Activated T-helper 2 cell treated with anti-CD3 and anti-CD28 coated beads, Interferon-gamma antibody, Interleukin-2, Interleukin-4, amounts not matched to agents 10 μg/mL and 5 μg/mL and 100 μg/mL, durations not matched to agents 14 hours and 24 hours and 36 hours (primary cell): ENCODE data around the gene RPSA. TPM values are rescaled to one million over a fixed set of nuclear protein-coding genes. Genes with fewer than 3 reads are reported as not detected.
A peak's percentile ranks its signal among the peaks of the same experiment; 100 is the strongest.
"Not testable (repeated sequence)": the region's sequence is repeated elsewhere in the genome, so short reads cannot be mapped to it uniquely, and the experiment has no call there.

Experiments
- DNase-seq: peaks from one replicate; pipeline ENCODE4 v3.0.0; 2021; ENCODE audit warnings: low spot score
- H3K27ac Mint-ChIP-seq: one replicate; pipeline ENCODE4 v1.8.0; 2021; ENCODE audit warnings: mixed read lengths
- H3K27me3 Mint-ChIP-seq: one replicate; pipeline ENCODE4 v1.8.0; 2021; ENCODE audit warnings: low read depth, mixed read lengths
- H3K36me3 Mint-ChIP-seq: one replicate; pipeline ENCODE4 v1.8.0; 2021; ENCODE audit warnings: low read depth, mixed read lengths
- H3K4me1 Mint-ChIP-seq: one replicate; pipeline ENCODE4 v1.8.0; 2021; ENCODE audit warnings: low read depth, mixed read lengths
- H3K4me3 Mint-ChIP-seq: one replicate; pipeline ENCODE4 v1.8.0; 2021; ENCODE audit warnings: low read depth, mild to moderate bottlenecking, moderate library complexity, mixed read lengths
- H3K9me3 Mint-ChIP-seq: one replicate; pipeline ENCODE4 v1.8.0; 2021; ENCODE audit warnings: mixed read lengths
- intact Hi-C: fragments of 100-400 bp; cut with micrococcal nuclease; formaldehyde crosslinking; loops from one replicate; pipeline ENCODE4 v1.15.1; 2023
- total RNA-seq: library from RNA; stranded (reverse); gene quantifications from 2 replicates; pipeline ENCODE4 v1.2.3, GENCODE V29; 2022

The RPSA gene
- total RNA-seq = 2,053 and 2,074 TPM in 2 replicates

GRCh38 chr3:39406368-39407258 lies at the start of gene RPSA:
RPSA (plus strand) TSS chr3:39406720; CDS start chr3:39407654, 934 bp downstream.
- peaks cover 66% of the 10 kb centered on the region for H3K36me3 Mint-ChIP-seq
- intact Hi-C loops = loop anchor here (1.0 to 5.0 kb wide), 3 partner anchors 23 to 1046 kb away; partner anchors contain the start of genes EXOG and SLC25A38
- peaks cover 40% of the 10 kb centered on the region for H3K4me1 Mint-ChIP-seq
- H3K4me3 Mint-ChIP-seq = peak within 1 kb of the TSS; percentile 94
- peak; percentile 98 for DNase-seq
- no peaks in the 10 kb centered on the region for H3K9me3 Mint-ChIP-seq
- H3K27me3 Mint-ChIP-seq = no peaks in the 10 kb centered on the region
- H3K27ac Mint-ChIP-seq = peak within 1 kb of the TSS; percentile 98

GRCh38 chr3:39358333-39358732 lies 48.2 kb upstream of the RPSA start:
- Mint-ChIP-seq H3K4me1 (peaks cover 70% of the 10 kb centered on the region), H3K27me3 (no peaks in the 10 kb centered on the region), H3K9me3 (peaks cover 8% of the 10 kb centered on the region), H3K27ac (peak overlapping the region; percentile 69), H3K36me3 (peaks cover 19% of the 10 kb centered on the region), H3K4me3 (no peak overlapping the region)
- intact Hi-C loops = loop anchor here (1.0 kb wide), 1 partner anchor 33 kb away; no protein-coding TSS in a partner anchor
- no peak for DNase-seq

- Mint-ChIP-seq H3K36me3 (peaks cover 23% of the 10 kb centered on the region), H3K4me1 (peaks cover 73% of the 10 kb centered on the region), H3K27ac (peak overlapping the region; percentile 88), H3K4me3 (peak overlapping the region; percentile 77), H3K9me3 (peaks cover 5% of the 10 kb centered on the region), H3K27me3 (no peaks in the 10 kb centered on the region)
- intact Hi-C loops = loop anchor here (1.0 kb wide), 4 partner anchors 15 to 93 kb away; partner anchors contain the start of gene SLC25A38
- DNase-seq = peak; percentile 75
Observed at GRCh38 chr3:39361252-39361927, 45.1 kb upstream of the RPSA start.

- Mint-ChIP-seq H3K36me3 (peaks cover 23% of the 10 kb centered on the region), H3K4me3 (no peak overlapping the region), H3K27me3 (no peaks in the 10 kb centered on the region), H3K9me3 (peaks cover 5% of the 10 kb centered on the region), H3K27ac (peak overlapping the region; percentile 88), H3K4me1 (peaks cover 70% of the 10 kb centered on the region)
- no peak for DNase-seq
- intact Hi-C loops = no loop called here
Observed at GRCh38 chr3:39362192-39362591, 44.3 kb upstream of the RPSA start.

GRCh38 chr3:39362812-39363211 lies 43.7 kb upstream of the RPSA start:
- H3K36me3 Mint-ChIP-seq = peaks cover 23% of the 10 kb centered on the region
- no peaks in the 10 kb centered on the region for H3K27me3 Mint-ChIP-seq
- DNase-seq = no peak
- H3K9me3 Mint-ChIP-seq = peaks cover 5% of the 10 kb centered on the region
- intact Hi-C loops = no loop called here
- peaks cover 64% of the 10 kb centered on the region for H3K4me1 Mint-ChIP-seq
- peak overlapping the region; percentile 88 for H3K27ac Mint-ChIP-seq
- no peak overlapping the region for H3K4me3 Mint-ChIP-seq

- H3K4me3 Mint-ChIP-seq, DNase-seq, H3K27ac Mint-ChIP-seq, H3K4me1 Mint-ChIP-seq, intact Hi-C loops, H3K27me3 Mint-ChIP-seq: not testable (repeated sequence)
- peaks cover 28% of the 10 kb centered on the region for H3K9me3 Mint-ChIP-seq
- peaks cover 40% of the 10 kb centered on the region for H3K36me3 Mint-ChIP-seq
Observed at GRCh38 chr3:39370450-39370849, 36.1 kb upstream of the RPSA start.

GRCh38 chr3:39372833-39373232 lies 33.7 kb upstream of the RPSA start:
- Mint-ChIP-seq H3K27ac (no peak overlapping the region), H3K4me1 (peaks cover 12% of the 10 kb centered on the region), H3K27me3 (peaks cover 6% of the 10 kb centered on the region), H3K9me3 (peaks cover 28% of the 10 kb centered on the region), H3K36me3 (peaks cover 43% of the 10 kb centered on the region), H3K4me3 (no peak overlapping the region)
- intact Hi-C loops = no loop called here
- no peak for DNase-seq

GRCh38 chr3:39376959-39377634 lies 29.4 kb upstream of the RPSA start:
- Mint-ChIP-seq H3K36me3 (peaks cover 27% of the 10 kb centered on the region), H3K4me1 (peaks cover 17% of the 10 kb centered on the region), H3K27me3 (no peaks in the 10 kb centered on the region), H3K9me3 (peaks cover 5% of the 10 kb centered on the region), H3K27ac (no peak overlapping the region), H3K4me3 (no peak overlapping the region)
- no peak for DNase-seq
- intact Hi-C loops = loop anchor here (5.0 kb wide), 2 partner anchors 170 to 185 kb away; partner anchors contain the start of gene XIRP1

- H3K4me3 Mint-ChIP-seq = no peak overlapping the region
- peaks cover 20% of the 10 kb centered on the region for H3K4me1 Mint-ChIP-seq
- peaks cover 19% of the 10 kb centered on the region for H3K36me3 Mint-ChIP-seq
- peak overlapping the region; percentile 34 for H3K27ac Mint-ChIP-seq
- peaks cover 1% of the 10 kb centered on the region for H3K9me3 Mint-ChIP-seq
- H3K27me3 Mint-ChIP-seq = no peaks in the 10 kb centered on the region
- intact Hi-C loops = loop anchor here (1.0 to 5.0 kb wide), 3 partner anchors 86 to 186 kb away; partner anchors contain the start of gene XIRP1
- DNase-seq = peak; percentile 57
Observed at GRCh38 chr3:39378088-39378487, 28.4 kb upstream of the RPSA start.

- peaks cover 14% of the 10 kb centered on the region for H3K36me3 Mint-ChIP-seq
- no peak overlapping the region for H3K27ac Mint-ChIP-seq
- no peaks in the 10 kb centered on the region for H3K27me3 Mint-ChIP-seq
- H3K4me1 Mint-ChIP-seq = peaks cover 20% of the 10 kb centered on the region
- intact Hi-C loops = loop anchor here (1.0 to 5.0 kb wide), 3 partner anchors 87 to 187 kb away; partner anchors contain the start of gene XIRP1
- H3K9me3 Mint-ChIP-seq = no peaks in the 10 kb centered on the region
- DNase-seq = no peak
- H3K4me3 Mint-ChIP-seq = no peak overlapping the region
Observed at GRCh38 chr3:39378957-39379777, 27.4 kb upstream of the RPSA start.

- Mint-ChIP-seq H3K4me3 (no peak overlapping the region), H3K27me3 (no peaks in the 10 kb centered on the region)
Observed at GRCh38 chr3:39379778-39380155, 26.8 kb upstream of the RPSA start.

More at GRCh38 chr3:39379778-39380155, 26.8 kb upstream of the RPSA start:
- no peaks in the 10 kb centered on the region for H3K9me3 Mint-ChIP-seq
- peaks cover 14% of the 10 kb centered on the region for H3K36me3 Mint-ChIP-seq
- DNase-seq = no peak
- H3K27ac Mint-ChIP-seq = no peak overlapping the region
- intact Hi-C loops = loop anchor here (5.0 to 10.0 kb wide), 4 partner anchors 172 to 325 kb away; partner anchors contain the start of genes SCN11A, WDR48 and XIRP1
- peaks cover 23% of the 10 kb centered on the region for H3K4me1 Mint-ChIP-seq
